IMR-90 (cell line): ENCODE data around the gene PDCD11. TPM values are rescaled to one million over a fixed set of nuclear protein-coding genes. Genes with fewer than 3 reads are reported as not detected.
A peak's percentile ranks its signal among the peaks of the same experiment; 100 is the strongest.

Source experiments
- ATAC-seq: fragments of 200-7000 bp; cut with Tn5 transposase; 2 replicates; pipeline ENCODE4 v1.9.1; 2020; ENCODE audit warnings: low read depth, mild to moderate bottlenecking, moderate library complexity
- BruUV-seq: library from RNA; stranded (reverse); fragments of 400-500 nt; replicated peaks from 2 replicates; lab custom pipeline; 2021; lab: Mats Ljungman, UMichigan
- CTCF ChIA-PET: fragments of 300-600 bp; formaldehyde crosslinking; extraction: SDS; loops from one replicate; lab custom pipeline; 2021; ENCODE audit warnings: antibody characterized with exemption; lab: Yijun Ruan, JAX
- POLR2A ChIA-PET: fragments of 300-600 bp; sonication (Branson Sonifier 250); formaldehyde crosslinking; loops from one replicate; lab custom pipeline; 2022; ENCODE audit warnings: antibody characterized with exemption; ENCODE audit not compliant: unreplicated experiment; lab: Charles Lee
- DNase-seq: peaks from one replicate; pipeline ENCODE4 v3.0.0; 2013
- H2AFZ ChIP-seq: replicated peaks from 2 replicates; pipeline ENCODE3; 2013; ENCODE audit warnings: low read length, mild to moderate bottlenecking; ENCODE audit not compliant: poor library complexity
- H2AK5ac ChIP-seq: 2 replicates; pipeline ENCODE4 v1.6.1; 2013; ENCODE audit warnings: low read depth, low read length, inconsistent platforms
- H2AK9ac ChIP-seq: replicated peaks from 2 replicates; pipeline ENCODE3; 2013; ENCODE audit warnings: mild to moderate bottlenecking, low read depth, low read length, moderate library complexity; ENCODE audit not compliant: poor library complexity
- H2BK120ac ChIP-seq: 2 replicates; pipeline ENCODE4 v1.6.1; 2013; ENCODE audit warnings: low read depth, low read length, inconsistent platforms
- H2BK15ac ChIP-seq: 3 replicates; pipeline ENCODE4 v1.6.1; 2013; ENCODE audit warnings: low read depth, low read length, inconsistent platforms
- H2BK20ac ChIP-seq: 2 replicates; pipeline ENCODE4 v1.6.1; 2013; ENCODE audit warnings: low read depth, mild to moderate bottlenecking, inconsistent platforms, low read length, moderate library complexity
- H2BK5ac ChIP-seq: 2 replicates; pipeline ENCODE4 v1.6.1; 2013; ENCODE audit warnings: mild to moderate bottlenecking, low read depth, low read length, inconsistent platforms; ENCODE audit not compliant: poor library complexity, severe bottlenecking
- H3K14ac ChIP-seq: replicated peaks from 2 replicates; pipeline ENCODE4 v1.6.1; 2013; ENCODE audit warnings: low read depth, low read length, inconsistent platforms
- H3K18ac ChIP-seq: 2 replicates; pipeline ENCODE4 v1.6.1; 2013; ENCODE audit warnings: low read depth, low read length, control low read depth
- H3K23ac ChIP-seq: 2 replicates; pipeline ENCODE4 v1.6.1; 2013; ENCODE audit warnings: low read depth, low read length, inconsistent platforms
- H3K27ac ChIP-seq: 2 replicates; pipeline ENCODE4 v1.5.1; 2013; ENCODE audit warnings: mild to moderate bottlenecking, control low read depth, low read length; ENCODE audit not compliant: insufficient read depth
- H3K27me3 ChIP-seq: 2 replicates; pipeline ENCODE4 v1.6.1; 2013; ENCODE audit warnings: low read length; ENCODE audit not compliant: control insufficient read depth, insufficient read depth
- H3K36me3 ChIP-seq: 2 replicates; pipeline ENCODE4 v1.6.1; 2013; ENCODE audit warnings: low read length, mixed read lengths; ENCODE audit not compliant: control insufficient read depth, insufficient read depth
- H3K4ac ChIP-seq: 2 replicates; pipeline ENCODE4 v1.6.1; 2013; ENCODE audit warnings: low read depth, low read length, inconsistent platforms
- H3K4me1 ChIP-seq: 2 replicates; pipeline ENCODE4 v1.6.1; 2013; ENCODE audit warnings: low read length, mixed read lengths; ENCODE audit not compliant: control insufficient read depth, insufficient read depth
- H3K4me2 ChIP-seq: 2 replicates; pipeline ENCODE4 v1.6.1; 2013; ENCODE audit warnings: low read depth, mild to moderate bottlenecking, control low read depth, low read length, moderate library complexity
- H3K4me3 ChIP-seq: 2 replicates; pipeline ENCODE4 v1.5.1; 2013; ENCODE audit warnings: low read depth, mild to moderate bottlenecking, control low read depth, low read length, moderate library complexity; ENCODE audit not compliant: insufficient read depth
- H3K56ac ChIP-seq: 2 replicates; pipeline ENCODE4 v1.6.1; 2013; ENCODE audit warnings: low read length, inconsistent platforms; ENCODE audit not compliant: insufficient read depth; ENCODE audit errors: extremely low read depth
- H3K79me1 ChIP-seq, 2 experiments: 2 replicates each; pipeline ENCODE4 v1.6.1; 2013; ENCODE audit warnings: low read length in 2 of 2, inconsistent platforms in 1 of 2, low read depth in 1 of 2
- H3K9ac ChIP-seq: 2 replicates; pipeline ENCODE4 v1.6.1; 2013; ENCODE audit warnings: low read depth, low read length, control low read depth
- H3K9me1 ChIP-seq: 2 replicates; pipeline ENCODE4 v1.6.1; 2013; ENCODE audit warnings: low read length, inconsistent platforms; ENCODE audit not compliant: insufficient read depth
- H3K9me3 ChIP-seq: 2 replicates; pipeline ENCODE4 v1.6.1; 2013; ENCODE audit warnings: low read length; ENCODE audit not compliant: control insufficient read depth, insufficient read depth
- H4K20me1 ChIP-seq: 2 replicates; pipeline ENCODE4 v1.6.1; 2013; ENCODE audit warnings: low read length, inconsistent platforms; ENCODE audit not compliant: insufficient read depth
- H4K5ac ChIP-seq: 2 replicates; pipeline ENCODE4 v1.6.1; 2013; ENCODE audit warnings: mild to moderate bottlenecking, low read depth, low read length, control low read depth
- H4K8ac ChIP-seq, 2 experiments: 2 replicates each; pipeline ENCODE4 v1.6.1; 2013; ENCODE audit warnings: low read depth in 2 of 2, low read length in 2 of 2, control low read depth in 1 of 2, inconsistent platforms in 1 of 2
- H4K91ac ChIP-seq: 2 replicates; pipeline ENCODE4 v1.6.1; 2013; ENCODE audit warnings: low read depth, low read length, inconsistent platforms; ENCODE audit not compliant: insufficient read depth
- BHLHE40 ChIP-seq: fragments of 150-350 bp; IDR thresholded peaks from 2 replicates; pipeline ENCODE4 v1.6.1; 2016; ENCODE audit warnings: mild to moderate bottlenecking, low read depth, low read length
- CEBPB ChIP-seq: IDR thresholded peaks from 2 replicates; pipeline ENCODE4 v1.6.1; 2012; ENCODE audit warnings: low read depth, low read length, improper control_type of control experiment
- CHD1 ChIP-seq: IDR thresholded peaks from 2 replicates; pipeline ENCODE4 v1.6.1; 2012; ENCODE audit warnings: low read depth, low read length, improper control_type of control experiment
- CTCF ChIP-seq: conservative IDR thresholded peaks from 2 replicates; pipeline ENCODE4 v1.5.1; 2012; ENCODE audit warnings: mild to moderate bottlenecking, low read depth, low read length, improper control_type of control experiment
- ELK1 ChIP-seq: fragments of 150-350 bp; IDR thresholded peaks from 2 replicates; pipeline ENCODE4 v1.6.1; 2016; ENCODE audit warnings: low read depth, mild to moderate bottlenecking, low read length, moderate library complexity, borderline replicate concordance
- FOS ChIP-seq: fragments of 150-350 bp; IDR thresholded peaks from 2 replicates; pipeline ENCODE4 v1.6.1; 2016; ENCODE audit warnings: low read depth, low read length
- MAFK ChIP-seq: IDR thresholded peaks from 2 replicates; pipeline ENCODE4 v1.6.1; 2012; ENCODE audit warnings: low read depth, low read length, improper control_type of control experiment
- MAZ ChIP-seq: IDR thresholded peaks from 2 replicates; pipeline ENCODE4 v1.6.1; 2012; ENCODE audit warnings: low read depth, mild to moderate bottlenecking, low read length, improper control_type of control experiment, moderate library complexity, borderline replicate concordance
- MXI1 ChIP-seq: IDR thresholded peaks from 2 replicates; pipeline ENCODE4 v1.6.1; 2012; ENCODE audit warnings: low read depth, mild to moderate bottlenecking, low read length, moderate library complexity, borderline replicate concordance
- NFE2L2 ChIP-seq: fragments of 150-350 bp; IDR thresholded peaks from 2 replicates; pipeline ENCODE4 v1.6.1; 2016; ENCODE audit warnings: low read depth, mild to moderate bottlenecking, low read length
- POLR2A ChIP-seq: IDR thresholded peaks from 2 replicates; pipeline ENCODE4 v1.6.1; 2012; ENCODE audit warnings: mild to moderate bottlenecking, low read depth, low read length
- RAD21 ChIP-seq: IDR thresholded peaks from 2 replicates; pipeline ENCODE4 v1.6.1; 2012; ENCODE audit warnings: low read length, improper control_type of control experiment
- RCOR1 ChIP-seq: IDR thresholded peaks from 2 replicates; pipeline ENCODE4 v1.6.1; 2012; ENCODE audit warnings: mild to moderate bottlenecking, low read length, improper control_type of control experiment; ENCODE audit not compliant: insufficient replicate concordance
- SMC3 ChIP-seq: fragments of 150-350 bp; IDR thresholded peaks from 2 replicates; pipeline ENCODE4 v1.6.1; 2016; ENCODE audit warnings: low read depth, mild to moderate bottlenecking, antibody characterized with exemption, low read length, moderate library complexity
- WGBS, 2 experiments: methylation state at CpG; one replicate each; pipeline versions ENCODE4 v1.1.5 to v1.1.7; 2013; ENCODE audit warnings: missing lambda C conversion rate in 2 of 2; ENCODE audit not compliant: insufficient read length in 1 of 2; ENCODE audit errors: extremely low coverage in 2 of 2; 5-methylcytosine and 5-hydroxymethylcytosine counted together
- dilution Hi-C: fragments of 300-500 bp; cut with HindIII; formaldehyde crosslinking; loops from one replicate; pipeline ENCODE4 v1.14.3; 2018; ENCODE audit warnings: low sequenced_read_pairs; ENCODE audit not compliant: unreplicated experiment
- in situ Hi-C: fragments of 300-500 bp; cut with MboI; formaldehyde crosslinking; loops from 3 replicates; pipeline ENCODE4 v1.14.3; 2019; ENCODE audit warnings: low sequenced_read_pairs, inconsistent platforms, mixed read lengths
- intact Hi-C: fragments of 100-400 bp; cut with micrococcal nuclease; formaldehyde crosslinking; loops from 2 replicates; pipeline ENCODE4 v1.10.0; 2022
- polyA plus RNA-seq, 3 experiments: library from polyadenylated mRNA; depleted of rRNA; stranded (reverse); fragments of >200 nt; gene quantifications; 2 replicates each; pipeline ENCODE4 v1.2.3, GENCODE V29; 2012; ENCODE audit warnings: low replicate concordance in 1 of 3
- total RNA-seq: library from RNA; depleted of rRNA; stranded (reverse); fragments of >200 nt; gene quantifications from 2 replicates; pipeline ENCODE4 v1.2.3, GENCODE V29; 2012
- TF ChIP-seq, protein P1 (sequence below): fragments of 150-350 bp; IDR thresholded peaks from 2 replicates; pipeline ENCODE4 v1.6.1; 2017; ENCODE audit warnings: mild to moderate bottlenecking, antibody characterized with exemption, low read length, low read depth

PDCD11 gene
- total and polyA plus RNA-seq, 2 of the 4 experiments (the other 2 are of a cell fraction): 20.4 to 56.8 TPM

GRCh38 chr10:103479135-103479534 is 82.7 kb downstream of the PDCD11 start, which contains the start of gene CALHM3:
TSS of gene CALHM3 (minus strand) at chr10:103479240. CDS start at chr10:103479032, 208 bp downstream.
- no peak for DNase-seq
- POLR2A ChIA-PET: no interaction called here

More at GRCh38 chr10:103479135-103479534, 82.7 kb downstream of the PDCD11 start, which contains the start of gene CALHM3:
- Histone ChIP-seq H3K36me3 (no peaks in the 10 kb centered on the region), H3K23ac (no peak within 1 kb of the TSS), H3K4me3 (no peak within 1 kb of the TSS), H2BK120ac (no peak within 1 kb of the TSS), H3K4me2 (no peak within 1 kb of the TSS), H3K9ac (no peak within 1 kb of the TSS), H2AK5ac (no peak within 1 kb of the TSS), H3K4me1 (no peaks in the 10 kb centered on the region; the same call in 1 of the 2 replicates), H4K91ac (no peak within 1 kb of the TSS), H2BK15ac (no peak within 1 kb of the TSS), H3K56ac (no peak within 1 kb of the TSS), H4K5ac (no peak within 1 kb of the TSS), H3K4ac (no peak within 1 kb of the TSS), H3K18ac (no peak within 1 kb of the TSS), H2AK9ac (no peak within 1 kb of the TSS), H4K8ac (no peak within 1 kb of the TSS), H3K14ac (no peak within 1 kb of the TSS; the same call in 1 of the 2 replicates), H2BK5ac (no peak within 1 kb of the TSS), H3K27ac (no peak within 1 kb of the TSS), H3K9me1 (peaks cover 4% of the 10 kb centered on the region; the same call in 1 of the 2 replicates), H3K79me1 (no peaks in the 10 kb centered on the region), H3K9me3 (no peaks in the 10 kb centered on the region), H2BK20ac (no peak within 1 kb of the TSS), H3K27me3 (peaks cover 29% of the 10 kb centered on the region), H4K20me1 (no peaks in the 10 kb centered on the region), H2AFZ (peak within 1 kb of the TSS; percentile 29)
- TF ChIP-seq FOS (no peak), POLR2A (no peak), NFE2L2 (no peak), ELK1 (no peak), SMC3 (no peak), BHLHE40 (no peak), CTCF (no peak), CEBPB (no peak), CHD1 (no peak), RCOR1 (no peak), MXI1 (no peak), RAD21 (no peak), MAZ (no peak), MAFK (no peak)
- TF ChIP-seq, protein P1, sequence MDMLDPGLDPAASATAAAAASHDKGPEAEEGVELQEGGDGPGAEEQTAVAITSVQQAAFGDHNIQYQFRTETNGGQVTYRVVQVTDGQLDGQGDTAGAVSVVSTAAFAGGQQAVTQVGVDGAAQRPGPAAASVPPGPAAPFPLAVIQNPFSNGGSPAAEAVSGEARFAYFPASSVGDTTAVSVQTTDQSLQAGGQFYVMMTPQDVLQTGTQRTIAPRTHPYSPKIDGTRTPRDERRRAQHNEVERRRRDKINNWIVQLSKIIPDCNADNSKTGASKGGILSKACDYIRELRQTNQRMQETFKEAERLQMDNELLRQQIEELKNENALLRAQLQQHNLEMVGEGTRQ: no peak
- dilution Hi-C loops (no loop called here), in situ Hi-C loops (no loop called here), intact Hi-C loops (no loop called here)
- no CpG with 5 or more reads among the region's 7 CpGs for WGBS, 2 experiments
- ATAC-seq: no peak
- no TSS peak for BruUV-seq
- CTCF ChIA-PET: no interaction called here
